Adrenal gland (tissue), 5 donors: ENCODE results near the gene AP4M1.

ENCODE experiments used
- POLR2A ChIP-seq, 2 donors: fragments of 450-650 bp; IDR thresholded peaks; one replicate each; pipeline ENCODE4 v1.6.1; 2017; ENCODE audit warnings: antibody characterized with exemption in 2 of 2, mild to moderate bottlenecking in 2 of 2, moderate library complexity in 1 of 2
- TF ChIP-seq, protein P1 (sequence below), 6 experiments: fragments of 450-650 bp in 4 of 6; fragments of 200-600 bp in 2 of 6; sonication (generic) in 1 of 6; IDR thresholded peaks; 1 replicate in 5 of 6; 2 replicates in 1 of 6; pipeline versions ENCODE4 v1.5.1 to v1.8.0; 2016 to 2021; ENCODE audit warnings: antibody characterized with exemption in 6 of 6, mild to moderate bottlenecking in 2 of 6, moderate library complexity in 1 of 6
- donor health status: DM: no; HTN: no; CAD: no.

DNA sequence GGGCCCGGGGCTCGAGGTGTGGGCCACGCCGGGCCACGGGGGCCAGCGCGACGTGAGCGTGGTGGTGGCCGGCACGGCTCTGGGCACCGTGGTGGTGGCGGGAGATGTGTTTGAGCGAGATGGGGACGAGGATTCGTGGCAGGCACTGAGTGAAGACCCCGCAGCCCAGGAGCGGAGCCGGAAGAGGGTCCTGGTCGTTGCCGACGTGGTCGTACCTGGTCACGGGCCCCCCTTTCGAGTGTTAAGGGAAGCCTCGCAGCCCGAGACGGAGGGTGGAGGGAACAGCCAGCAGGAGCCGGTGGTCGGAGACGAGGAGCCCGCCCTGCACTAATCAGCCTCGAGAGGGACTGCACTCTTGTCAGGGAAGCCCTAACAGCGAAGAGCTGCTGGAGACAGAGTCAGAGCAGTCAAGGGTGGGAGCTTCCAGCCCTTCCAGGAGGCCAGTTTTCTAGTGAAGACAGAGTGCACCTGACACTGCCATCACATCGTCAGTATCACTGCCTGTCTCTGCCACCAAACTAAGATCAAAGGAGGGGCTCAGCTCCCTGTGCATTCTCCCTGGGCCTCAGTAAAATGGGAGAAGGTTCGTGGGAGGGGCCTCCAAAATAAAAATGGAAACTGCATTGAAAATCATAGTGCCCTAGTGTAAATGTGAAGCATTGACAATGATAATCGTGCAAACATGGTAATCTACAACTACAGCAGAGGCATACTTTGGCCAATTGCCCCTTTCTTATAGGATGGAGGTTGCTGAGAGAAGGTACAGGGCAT, 26.6 kb downstream of the AP4M1 start:
- TF ChIP-seq, protein P1, sequence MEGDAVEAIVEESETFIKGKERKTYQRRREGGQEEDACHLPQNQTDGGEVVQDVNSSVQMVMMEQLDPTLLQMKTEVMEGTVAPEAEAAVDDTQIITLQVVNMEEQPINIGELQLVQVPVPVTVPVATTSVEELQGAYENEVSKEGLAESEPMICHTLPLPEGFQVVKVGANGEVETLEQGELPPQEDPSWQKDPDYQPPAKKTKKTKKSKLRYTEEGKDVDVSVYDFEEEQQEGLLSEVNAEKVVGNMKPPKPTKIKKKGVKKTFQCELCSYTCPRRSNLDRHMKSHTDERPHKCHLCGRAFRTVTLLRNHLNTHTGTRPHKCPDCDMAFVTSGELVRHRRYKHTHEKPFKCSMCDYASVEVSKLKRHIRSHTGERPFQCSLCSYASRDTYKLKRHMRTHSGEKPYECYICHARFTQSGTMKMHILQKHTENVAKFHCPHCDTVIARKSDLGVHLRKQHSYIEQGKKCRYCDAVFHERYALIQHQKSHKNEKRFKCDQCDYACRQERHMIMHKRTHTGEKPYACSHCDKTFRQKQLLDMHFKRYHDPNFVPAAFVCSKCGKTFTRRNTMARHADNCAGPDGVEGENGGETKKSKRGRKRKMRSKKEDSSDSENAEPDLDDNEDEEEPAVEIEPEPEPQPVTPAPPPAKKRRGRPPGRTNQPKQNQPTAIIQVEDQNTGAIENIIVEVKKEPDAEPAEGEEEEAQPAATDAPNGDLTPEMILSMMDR (IDR thresholded peaks at IDR 0.05) = no peak
- no peak for TF ChIP-seq POLR2A (IDR thresholded peaks at IDR 0.05)
